Measurements from ENCODE around the gene LIMS1.
"Not testable (repeated sequence)": the region's sequence is repeated elsewhere in the genome, so short reads cannot be mapped to it uniquely, and the experiment has no call there.

Gene LIMS1

DNA sequence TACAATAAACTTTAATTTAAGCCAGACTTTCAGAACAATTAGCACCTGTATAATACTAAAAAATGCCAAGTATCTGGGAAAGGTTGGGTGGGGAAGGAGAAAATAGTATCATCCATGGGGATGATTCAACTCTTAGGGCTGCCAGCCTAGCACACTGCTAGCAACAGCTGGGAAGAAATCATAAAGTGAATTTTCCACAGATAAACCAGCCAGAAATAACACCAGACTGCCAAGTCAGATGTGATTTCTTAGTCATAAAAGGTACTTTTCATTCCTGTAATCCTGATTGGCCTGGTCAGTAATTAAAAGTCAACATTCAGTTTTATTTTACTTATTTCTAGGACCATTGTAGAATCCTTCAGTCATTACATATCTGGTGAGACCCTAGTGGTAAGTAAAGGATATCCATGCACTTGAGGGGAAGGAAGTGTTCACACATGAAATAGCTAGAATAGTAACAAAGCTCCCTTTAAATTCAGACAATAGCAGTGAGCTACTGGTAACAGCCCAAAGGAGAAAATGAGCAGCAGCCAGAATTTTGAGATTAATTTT, 59.4 kb downstream of the LIMS1 start:
- DNase-seq (ENCODE audit: insufficient read length), result no peak
- TF ChIP-seq POLR2A (IDR thresholded peaks at IDR 0.05; ENCODE audit: low read depth, low read length), result no peak
- TF ChIP-seq POLR2AphosphoS5 (IDR thresholded peaks at IDR 0.05; ENCODE audit: low read depth, low read length), result no peak
- no peak for TF ChIP-seq TAF1 (IDR thresholded peaks at IDR 0.05; ENCODE audit: borderline replicate concordance, low read depth, low read length)
- FAIRE-seq, result no peak

DNA sequence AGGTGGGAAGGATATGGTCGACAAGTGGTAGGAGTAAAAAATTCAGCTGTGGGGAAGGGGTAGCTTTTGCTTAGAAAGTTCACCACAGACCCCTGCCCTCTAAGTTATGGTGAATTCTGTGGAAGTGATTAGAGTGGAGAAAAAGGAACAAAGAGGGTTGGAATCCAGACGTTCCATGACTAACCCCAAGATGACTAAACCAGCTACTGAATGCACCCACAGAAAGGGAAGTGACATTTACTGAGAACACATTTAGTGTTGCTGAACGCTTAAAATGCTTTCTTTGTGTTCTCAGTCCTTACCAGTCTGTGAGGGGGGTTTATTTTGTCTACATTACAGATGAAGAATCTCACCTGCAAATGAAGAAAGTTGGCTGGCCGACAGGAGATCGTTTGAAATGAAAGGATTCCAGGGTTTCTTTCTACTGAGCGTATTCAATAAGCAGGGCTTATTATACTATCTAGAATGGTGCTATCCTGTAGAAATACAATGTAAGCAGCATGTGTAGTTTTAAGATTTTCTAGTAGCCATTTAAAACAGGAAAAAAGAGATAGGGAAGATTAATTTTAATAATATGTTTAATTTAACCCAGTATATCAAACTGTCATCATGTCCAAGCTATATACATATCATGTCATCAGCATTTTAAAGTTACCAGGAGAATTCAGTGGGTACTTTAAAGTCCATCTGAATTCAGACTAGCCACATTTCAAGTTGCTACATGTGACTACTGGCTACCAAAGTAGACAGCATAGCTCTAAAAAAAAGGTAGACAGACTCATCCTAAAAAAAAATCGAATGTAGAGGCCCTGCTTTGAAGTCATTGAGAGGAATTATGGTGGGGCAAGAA, 60.1 kb downstream of the LIMS1 start:
- FAIRE-seq, result peak; percentile 62
- TF ChIP-seq TAF1 (IDR thresholded peaks at IDR 0.05; ENCODE audit: borderline replicate concordance, low read depth, low read length), result no peak
- TF ChIP-seq POLR2A (IDR thresholded peaks at IDR 0.05; ENCODE audit: low read depth, low read length), result 0 out of 2 replicates have a peak, but pooled peaks have one; percentile 13
- 0 out of 2 replicates have a peak, but pooled peaks have one; percentile 56 for TF ChIP-seq POLR2AphosphoS5 (IDR thresholded peaks at IDR 0.05; ENCODE audit: low read depth, low read length)
- no peak for DNase-seq (ENCODE audit: insufficient read length)

DNA sequence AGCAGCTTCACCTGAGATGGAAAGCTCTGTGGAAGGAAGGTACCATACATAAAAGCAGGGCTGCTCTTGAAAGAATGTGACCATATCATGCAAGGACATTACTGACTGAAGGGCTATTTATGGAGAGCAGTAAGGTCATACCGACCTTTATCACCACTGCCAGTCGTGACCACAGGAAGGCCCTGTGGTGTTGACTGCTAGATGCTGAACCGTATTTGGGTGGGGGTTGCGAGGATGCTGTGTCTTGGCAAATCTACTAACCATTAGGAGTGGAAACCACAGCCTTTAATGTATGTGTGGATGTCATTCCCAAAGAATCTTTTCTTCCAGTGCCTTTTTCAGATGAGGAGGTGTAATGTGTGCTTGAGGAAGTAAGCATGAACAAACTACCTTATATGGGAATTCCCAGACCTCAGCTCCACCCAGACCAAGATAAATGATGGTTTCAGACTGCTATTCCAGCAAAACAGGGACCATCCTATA, 60.8 kb downstream of the LIMS1 start:
- DNase-seq (ENCODE audit: insufficient read length) (no peak), FAIRE-seq (peak; percentile 14)

DNA sequence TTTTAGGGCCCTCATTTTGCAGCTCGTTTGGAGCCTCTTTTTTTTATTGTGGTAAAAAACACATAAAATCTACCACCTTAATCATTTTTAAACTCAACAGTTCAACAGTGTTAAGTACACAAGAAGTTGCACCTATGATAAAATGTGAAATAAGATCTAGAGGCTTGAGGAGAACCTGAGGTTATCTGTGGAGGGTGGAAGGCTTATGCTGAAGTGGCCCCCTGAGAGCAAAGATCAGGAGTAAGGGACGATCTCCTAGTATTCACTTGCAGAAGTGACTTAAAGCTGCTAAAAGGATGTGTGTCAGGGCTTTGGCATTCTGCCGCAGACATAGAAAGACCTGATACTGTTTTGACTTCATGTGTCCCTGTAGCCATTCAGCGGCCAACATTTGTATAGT, 61.5 kb downstream of the LIMS1 start:
- FAIRE-seq; DNase-seq (ENCODE audit: insufficient read length): not testable (repeated sequence)

More for the DNA sequence above, 60.8 kb downstream of the LIMS1 start:
- TF ChIP-seq POLR2AphosphoS5 (IDR thresholded peaks at IDR 0.05; ENCODE audit: low read depth, low read length) (0 out of 2 replicates have a peak, but pooled peaks have one; percentile 31), POLR2A (IDR thresholded peaks at IDR 0.05; ENCODE audit: low read depth, low read length) (no peak)

DNA sequence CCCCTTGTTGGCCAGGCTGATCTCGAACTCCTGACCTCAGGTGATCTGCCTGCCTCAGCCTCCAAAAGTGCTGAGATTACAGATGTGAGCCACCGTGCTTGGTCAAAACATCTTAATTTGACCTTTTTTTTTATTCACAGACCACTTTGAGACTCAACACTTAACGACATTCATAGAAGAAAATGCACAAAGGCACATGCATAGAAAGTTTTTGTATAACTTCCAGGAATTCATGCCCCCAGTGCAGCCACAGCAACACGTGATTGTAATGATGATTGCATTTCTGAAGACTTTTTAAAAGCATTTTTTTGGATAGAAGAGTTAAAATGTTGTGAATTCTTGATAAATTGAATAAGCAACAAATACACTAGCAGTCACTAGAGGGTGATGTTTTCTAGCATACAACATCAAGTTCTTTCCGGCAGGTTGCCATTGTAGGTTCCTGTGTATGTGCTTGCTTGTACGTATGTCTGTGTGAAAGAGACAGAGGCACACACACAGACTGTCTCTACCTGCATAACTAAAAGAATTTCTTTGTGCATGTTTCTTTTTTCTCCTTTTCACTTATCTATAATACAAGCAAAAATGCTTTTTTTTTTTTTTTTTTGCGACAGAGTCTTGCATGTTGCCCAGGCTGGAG, 63.0 kb downstream of the LIMS1 start:
- DNase-seq (ENCODE audit: insufficient read length); FAIRE-seq: not testable (repeated sequence)

DNA sequence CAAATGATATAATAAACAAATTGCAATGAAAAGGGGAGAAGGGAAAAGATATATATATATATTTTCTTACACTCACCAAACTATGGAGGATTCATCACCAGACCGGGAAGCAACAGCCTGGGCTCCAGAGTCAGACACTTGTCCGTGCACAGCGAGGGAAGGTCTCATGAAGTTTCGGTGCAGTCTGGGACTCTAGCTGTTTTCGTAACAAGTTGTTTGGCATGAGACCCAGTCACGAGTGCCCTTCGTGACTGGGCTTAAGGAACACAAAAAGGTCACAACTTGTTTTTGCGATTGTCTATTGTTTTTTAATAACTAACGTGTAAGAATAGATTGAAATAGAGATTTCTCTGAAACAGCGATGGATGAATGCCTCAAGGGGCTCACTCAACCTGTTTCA, 66.9 kb downstream of the LIMS1 start:
- DNase-seq (ENCODE audit: insufficient read length); FAIRE-seq: not testable (repeated sequence)

DNA sequence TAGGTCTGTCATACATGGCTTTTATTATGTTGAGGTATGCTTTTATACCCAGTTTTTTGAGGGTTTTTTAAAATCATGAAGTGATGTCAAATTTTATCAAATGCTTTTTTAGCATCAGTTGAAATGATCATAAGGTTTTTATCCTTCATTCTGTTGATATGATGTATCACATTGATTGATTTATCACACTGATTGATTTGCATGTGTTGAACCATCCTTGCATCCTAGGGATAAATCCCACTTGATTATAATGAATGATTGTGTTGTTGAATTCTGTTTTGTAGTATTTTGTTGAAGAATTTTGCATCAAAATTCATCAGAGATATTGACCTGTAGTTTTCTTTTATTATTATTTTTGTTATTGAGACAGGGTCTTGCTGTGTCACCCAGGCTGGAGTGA, 68.2 kb downstream of the LIMS1 start:
- no peak for FAIRE-seq
- no peak for DNase-seq (ENCODE audit: insufficient read length)
- TF ChIP-seq TAF1 (IDR thresholded peaks at IDR 0.05; ENCODE audit: borderline replicate concordance, low read depth, low read length) (no peak), POLR2AphosphoS5 (IDR thresholded peaks at IDR 0.05; ENCODE audit: low read depth, low read length) (no peak), POLR2A (IDR thresholded peaks at IDR 0.05; ENCODE audit: low read depth, low read length) (no peak)

DNA sequence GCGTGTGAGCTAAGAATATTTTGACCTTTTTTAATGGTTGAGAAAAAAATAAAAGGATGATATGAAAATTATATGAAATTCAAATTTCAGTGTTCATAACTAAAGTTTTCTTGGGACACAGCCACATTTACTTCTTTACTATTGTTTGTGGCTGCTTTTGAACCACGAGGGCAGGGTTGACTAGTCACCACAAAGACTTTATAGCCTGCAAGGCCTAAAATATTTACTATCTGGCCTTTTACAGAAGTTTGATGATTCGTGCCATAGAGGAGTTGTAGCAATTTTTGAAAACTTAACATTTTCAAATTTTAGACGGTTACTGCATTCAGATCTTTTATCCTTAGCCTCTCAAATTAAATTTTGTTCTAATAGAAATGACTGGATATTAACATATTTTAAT, 69.9 kb downstream of the LIMS1 start:
- FAIRE-seq, result no peak
- TF ChIP-seq POLR2A (IDR thresholded peaks at IDR 0.05; ENCODE audit: low read depth, low read length) (no peak), POLR2AphosphoS5 (IDR thresholded peaks at IDR 0.05; ENCODE audit: low read depth, low read length) (no peak), TAF1 (IDR thresholded peaks at IDR 0.05; ENCODE audit: borderline replicate concordance, low read depth, low read length) (no peak)
- DNase-seq (ENCODE audit: insufficient read length), result no peak

DNA sequence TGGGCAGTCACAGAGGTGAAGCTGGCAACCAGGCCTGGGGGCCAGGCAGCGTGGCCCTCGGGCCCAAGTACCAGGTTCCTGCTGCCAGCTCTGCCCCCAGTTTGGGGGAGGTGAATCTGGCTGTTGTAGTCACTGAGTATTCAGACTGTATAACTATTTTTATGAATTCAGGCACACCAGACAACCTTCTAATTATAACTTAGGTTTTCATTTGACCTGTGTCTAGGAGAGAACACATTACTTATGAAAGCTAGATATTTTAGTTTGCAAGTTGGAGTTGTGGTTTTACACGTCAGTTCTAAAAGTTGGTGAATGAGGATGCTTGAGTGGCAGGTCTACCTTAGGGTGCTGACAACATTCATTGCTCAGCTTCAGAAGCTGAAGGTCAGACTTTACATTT, 71.7 kb downstream of the LIMS1 start:
- no peak for TF ChIP-seq TAF1 (IDR thresholded peaks at IDR 0.05; ENCODE audit: borderline replicate concordance, low read depth, low read length)
- TF ChIP-seq POLR2AphosphoS5 (IDR thresholded peaks at IDR 0.05; ENCODE audit: low read depth, low read length), result no peak
- no peak for TF ChIP-seq POLR2A (IDR thresholded peaks at IDR 0.05; ENCODE audit: low read depth, low read length)
- FAIRE-seq (no peak), DNase-seq (ENCODE audit: insufficient read length) (no peak)

DNA sequence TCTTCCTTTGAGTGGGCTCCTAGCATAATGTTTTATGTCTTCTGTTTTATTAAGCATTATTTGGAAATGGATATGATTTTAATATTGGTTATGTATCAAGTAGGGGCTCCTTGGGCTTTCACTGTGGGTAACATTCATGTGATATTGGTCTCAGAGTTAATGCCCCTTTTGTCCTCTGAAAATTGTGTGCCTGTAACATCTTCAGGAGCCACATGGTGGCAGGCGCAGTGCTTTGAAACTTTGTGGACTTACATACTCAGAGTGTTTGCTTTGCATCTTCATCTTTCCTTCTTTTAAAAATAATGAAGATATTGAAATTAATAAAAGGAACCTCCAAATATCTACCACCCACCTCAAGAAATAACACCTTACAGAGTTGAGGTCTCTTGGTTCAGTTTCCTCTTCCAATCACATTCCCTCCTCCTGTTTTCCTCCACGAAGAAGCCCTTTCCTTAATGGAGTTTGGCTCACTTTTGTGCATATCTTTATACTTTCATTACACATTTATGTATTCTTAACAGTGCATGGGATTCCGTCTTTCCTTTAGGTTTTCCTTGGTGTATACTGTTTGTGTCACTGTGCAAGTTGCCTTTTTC, 73.5 kb downstream of the LIMS1 start:
- no peak for TF ChIP-seq TAF1 (IDR thresholded peaks at IDR 0.05; ENCODE audit: borderline replicate concordance, low read depth, low read length)
- TF ChIP-seq POLR2AphosphoS5 (IDR thresholded peaks at IDR 0.05; ENCODE audit: low read depth, low read length), result no peak
- no peak for TF ChIP-seq POLR2A (IDR thresholded peaks at IDR 0.05; ENCODE audit: low read depth, low read length)
- no peak for FAIRE-seq
- no peak for DNase-seq (ENCODE audit: insufficient read length)

DNA sequence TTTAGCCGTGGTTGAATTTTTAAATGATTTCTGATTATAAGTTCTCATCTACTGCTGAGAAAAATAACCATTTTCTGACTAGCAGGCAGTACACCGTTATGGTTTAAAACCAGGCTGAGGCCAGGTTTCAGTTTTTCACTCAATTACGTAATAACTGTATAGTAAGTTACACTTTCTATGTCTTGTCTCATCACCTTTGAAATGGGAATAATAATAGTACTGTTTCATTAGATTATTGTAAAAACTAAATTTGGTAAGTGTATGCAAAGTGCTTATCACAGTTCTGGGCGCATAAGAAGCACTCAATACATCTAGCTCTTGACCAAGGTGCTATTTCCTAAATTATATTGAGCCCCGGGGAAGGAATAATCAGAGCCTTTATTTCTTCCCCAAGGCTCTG, 76.8 kb downstream of the LIMS1 start:
- DNase-seq (ENCODE audit: insufficient read length) (no peak), FAIRE-seq (no peak)
- TF ChIP-seq POLR2A (IDR thresholded peaks at IDR 0.05; ENCODE audit: low read depth, low read length), result no peak
- no peak for TF ChIP-seq POLR2AphosphoS5 (IDR thresholded peaks at IDR 0.05; ENCODE audit: low read depth, low read length)
- no peak for TF ChIP-seq TAF1 (IDR thresholded peaks at IDR 0.05; ENCODE audit: borderline replicate concordance, low read depth, low read length)

DNA sequence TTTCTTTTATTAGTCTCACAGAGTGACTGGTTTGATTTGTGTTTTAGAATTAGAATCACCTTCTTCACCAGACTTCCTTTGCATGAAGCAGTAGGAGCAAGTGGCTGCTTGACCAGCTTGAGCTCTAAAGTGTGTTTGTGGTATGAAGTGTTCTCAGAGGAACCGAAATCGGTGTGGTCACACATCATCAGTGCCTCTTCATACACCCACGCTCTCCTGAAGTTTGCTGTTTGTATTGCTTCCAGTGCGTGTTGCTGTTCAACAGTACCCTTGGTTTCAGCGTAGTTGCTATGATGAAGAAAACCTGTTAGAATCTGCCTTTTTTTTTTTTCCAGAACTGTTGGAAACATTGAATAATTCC, 77.9 kb downstream of the LIMS1 start:
- DNase-seq (ENCODE audit: insufficient read length), result no peak
- no peak for TF ChIP-seq POLR2A (IDR thresholded peaks at IDR 0.05; ENCODE audit: low read depth, low read length)
- FAIRE-seq, result peak; percentile 87

Data from GM12892 (cell line).